ENCODE measurements around the gene MRPS18A.

DNA sequence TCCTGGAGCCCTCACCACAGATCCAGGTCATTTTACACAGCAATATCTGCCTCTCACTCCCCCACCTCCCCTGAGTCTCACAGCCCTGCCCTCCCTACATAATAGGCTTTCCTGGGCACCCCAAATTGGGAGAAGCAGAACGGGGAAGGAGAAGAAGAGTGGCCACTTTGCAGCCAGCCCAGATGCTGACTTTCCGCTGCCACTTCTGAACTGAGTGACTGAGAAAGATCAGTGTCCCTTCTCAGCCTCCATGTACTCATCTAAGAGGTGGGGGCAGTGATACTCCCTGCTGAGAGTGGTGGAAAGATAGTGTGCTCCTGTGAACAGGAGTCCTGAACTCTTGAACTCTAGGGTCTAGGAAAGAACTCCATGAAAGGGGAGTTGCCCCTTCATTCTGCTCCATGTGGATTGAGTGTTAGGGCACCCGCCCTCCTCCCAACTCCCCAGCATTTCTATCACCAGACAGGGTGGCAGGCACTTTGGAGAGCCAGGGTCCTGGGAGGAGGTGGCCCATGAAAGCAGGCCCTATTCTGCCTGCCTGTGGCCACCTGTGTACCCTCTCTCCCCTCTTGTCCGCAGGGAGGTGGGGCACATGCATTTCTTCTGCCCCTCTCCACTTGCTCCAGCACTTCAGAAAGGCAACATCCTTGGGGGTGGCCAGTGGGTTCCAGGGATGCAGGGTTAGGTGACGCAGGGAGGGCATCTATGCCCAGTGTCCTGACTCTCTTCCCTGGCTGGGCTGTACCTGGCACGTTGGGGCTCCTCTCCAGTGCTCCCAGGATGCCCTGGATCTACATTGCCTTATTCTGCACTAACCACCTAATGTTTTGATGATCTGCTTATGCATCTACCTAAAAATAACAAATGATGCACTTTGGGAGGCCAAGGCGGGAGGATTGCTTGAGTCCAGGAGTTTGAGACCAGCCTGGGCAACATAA is 38.3 kb upstream of the MRPS18A start:
- TF ChIP-seq, protein P1, sequence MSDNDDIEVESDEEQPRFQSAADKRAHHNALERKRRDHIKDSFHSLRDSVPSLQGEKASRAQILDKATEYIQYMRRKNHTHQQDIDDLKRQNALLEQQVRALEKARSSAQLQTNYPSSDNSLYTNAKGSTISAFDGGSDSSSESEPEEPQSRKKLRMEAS (IDR thresholded peaks at IDR 0.05) = no peak
- TF ChIP-seq CREB1 (IDR thresholded peaks at IDR 0.05; ENCODE audit: low read depth) = no peak

Measured in Ishikawa (cell line).